Measurements from ENCODE around the gene RNASE12.
"Not testable (repeated sequence)": the region's sequence is repeated elsewhere in the genome, so short reads cannot be mapped to it uniquely, and the experiment has no call there.

RNASE12 gene

DNA sequence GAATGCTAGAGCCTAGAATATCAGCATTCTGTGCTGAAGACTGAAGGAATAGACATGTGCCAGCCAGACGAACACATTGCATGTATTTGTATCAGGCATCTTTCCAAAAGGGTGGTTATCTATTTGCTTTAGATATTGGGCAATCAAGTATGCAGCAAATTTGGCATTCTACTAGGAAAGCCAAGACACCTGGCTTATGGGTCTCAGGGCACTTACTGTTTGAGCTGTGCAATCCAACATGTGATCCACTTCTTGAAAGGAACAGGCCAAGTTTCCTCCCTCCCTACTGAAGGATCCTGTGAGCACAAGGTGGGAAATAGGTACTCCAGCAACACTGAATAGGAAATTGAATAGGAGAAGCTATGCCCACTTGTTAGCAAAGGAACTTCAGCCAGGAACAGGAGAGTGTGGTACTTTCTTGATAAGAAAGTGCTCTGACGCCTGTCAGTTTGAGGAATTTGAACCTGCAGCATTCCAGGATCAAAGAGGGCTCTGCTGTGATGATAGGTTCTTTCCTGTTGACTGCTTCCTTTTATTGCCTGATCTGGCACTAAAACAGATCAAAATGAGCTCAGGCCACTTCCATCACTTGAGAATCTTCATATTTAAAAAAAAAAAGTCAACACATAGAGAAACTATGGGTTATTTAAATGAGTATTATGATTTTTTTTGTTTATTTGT lies 29.8 kb upstream of the RNASE12 start:
- no peak overlapping the region for H3K4me3 ChIP-seq (ENCODE audit: low read depth, low read length)
- no peak for DNase-seq (ENCODE audit: low read depth)
- no peak for TF ChIP-seq CTCF (IDR thresholded peaks at IDR 0.05; ENCODE audit: insufficient read depth, low read depth, low read length, missing control alignments)

- DNase-seq (ENCODE audit: low read depth); H3K4me3 ChIP-seq (ENCODE audit: low read depth, low read length): not testable (repeated sequence)
Observed at GRCh38 chr14:20619688-20620087, 28.5 kb upstream of the RNASE12 start.

GRCh38 chr14:20618271-20618749 lies 27.1 kb upstream of the RNASE12 start:
- DNase-seq (ENCODE audit: low read depth): no peak
- TF ChIP-seq CTCF (IDR thresholded peaks at IDR 0.05; ENCODE audit: insufficient read depth, low read depth, low read length, missing control alignments): no peak
- H3K4me3 ChIP-seq (ENCODE audit: low read depth, low read length): no peak overlapping the region

GRCh38 chr14:20617138-20618003 lies 26.2 kb upstream of the RNASE12 start:
- H3K4me3 ChIP-seq (ENCODE audit: low read depth, low read length): no peak overlapping the region
- peak; percentile 71 for DNase-seq (ENCODE audit: low read depth)
- TF ChIP-seq CTCF (IDR thresholded peaks at IDR 0.05; ENCODE audit: insufficient read depth, low read depth, low read length, missing control alignments): no peak

DNA sequence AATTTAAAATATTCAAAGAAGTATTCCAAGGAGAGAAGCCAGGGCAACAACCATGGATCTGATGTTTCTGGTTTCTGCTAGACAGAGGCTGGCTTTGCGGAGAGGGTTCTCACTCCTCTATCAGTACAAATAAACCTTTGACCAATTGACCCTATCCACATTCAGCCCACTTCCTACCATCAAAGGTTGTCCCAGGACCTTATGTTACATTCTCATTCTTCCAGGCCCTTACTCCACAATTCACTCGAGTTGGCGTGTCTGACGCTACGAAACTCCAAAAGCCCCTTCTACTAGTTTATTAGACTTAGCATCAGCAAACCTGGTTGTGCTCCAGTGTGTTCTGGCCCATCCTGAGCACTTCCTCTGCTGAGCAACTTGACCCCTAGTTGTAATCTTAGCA lies 24.8 kb upstream of the RNASE12 start:
- no peak for DNase-seq (ENCODE audit: low read depth)
- no peak overlapping the region for H3K4me3 ChIP-seq (ENCODE audit: low read depth, low read length)
- no peak for TF ChIP-seq CTCF (IDR thresholded peaks at IDR 0.05; ENCODE audit: insufficient read depth, low read depth, low read length, missing control alignments)

DNA sequence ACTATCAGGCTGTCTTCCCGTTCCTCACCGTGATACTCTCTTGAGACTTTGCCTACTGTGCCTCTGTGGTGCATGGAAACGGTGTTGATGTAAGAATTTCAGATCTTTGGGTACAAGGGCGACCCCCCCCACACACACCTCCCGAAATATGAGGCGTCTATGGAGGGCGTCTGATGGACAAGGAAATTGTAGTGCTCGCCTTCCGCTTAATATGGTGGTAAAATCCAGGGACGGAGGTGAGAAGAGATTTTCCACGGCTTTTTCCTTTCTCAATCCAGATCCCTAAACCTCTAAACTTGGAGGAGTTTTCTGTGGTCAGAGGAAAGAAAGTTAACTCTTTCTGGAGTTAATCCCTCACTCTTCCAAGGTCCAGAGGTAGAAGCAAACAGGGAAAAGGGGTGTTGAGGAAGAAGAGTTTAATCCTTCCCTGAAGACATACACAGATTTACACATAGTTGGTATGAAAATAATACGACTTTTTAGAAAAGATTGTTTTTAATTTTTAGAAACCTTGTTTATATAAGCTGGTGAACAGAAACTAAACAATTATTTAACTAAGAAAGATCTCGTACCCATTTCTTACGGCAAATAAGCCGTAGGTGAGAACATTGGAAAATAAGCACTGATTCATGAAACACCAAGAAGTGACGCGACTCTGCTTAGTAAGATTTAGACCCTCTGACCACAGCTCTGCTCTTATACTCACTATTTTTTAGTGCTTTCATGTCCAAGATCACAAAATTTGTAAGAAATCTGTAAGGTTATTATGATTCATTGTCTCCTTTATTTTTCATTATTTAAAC lies 23.1 kb upstream of the RNASE12 start:
- peak overlapping the region; percentile 52 for H3K4me3 ChIP-seq (ENCODE audit: low read depth, low read length)
- TF ChIP-seq CTCF (IDR thresholded peaks at IDR 0.05; ENCODE audit: insufficient read depth, low read depth, low read length, missing control alignments): no peak
- no peak for DNase-seq (ENCODE audit: low read depth)

Data from GM12865 (cell line).